ENCODE results near the gene OGFOD2.
"Not testable (repeated sequence)": the region's sequence is repeated elsewhere in the genome, so short reads cannot be mapped to it uniquely, and the experiment has no call there.

Gene OGFOD2

DNA sequence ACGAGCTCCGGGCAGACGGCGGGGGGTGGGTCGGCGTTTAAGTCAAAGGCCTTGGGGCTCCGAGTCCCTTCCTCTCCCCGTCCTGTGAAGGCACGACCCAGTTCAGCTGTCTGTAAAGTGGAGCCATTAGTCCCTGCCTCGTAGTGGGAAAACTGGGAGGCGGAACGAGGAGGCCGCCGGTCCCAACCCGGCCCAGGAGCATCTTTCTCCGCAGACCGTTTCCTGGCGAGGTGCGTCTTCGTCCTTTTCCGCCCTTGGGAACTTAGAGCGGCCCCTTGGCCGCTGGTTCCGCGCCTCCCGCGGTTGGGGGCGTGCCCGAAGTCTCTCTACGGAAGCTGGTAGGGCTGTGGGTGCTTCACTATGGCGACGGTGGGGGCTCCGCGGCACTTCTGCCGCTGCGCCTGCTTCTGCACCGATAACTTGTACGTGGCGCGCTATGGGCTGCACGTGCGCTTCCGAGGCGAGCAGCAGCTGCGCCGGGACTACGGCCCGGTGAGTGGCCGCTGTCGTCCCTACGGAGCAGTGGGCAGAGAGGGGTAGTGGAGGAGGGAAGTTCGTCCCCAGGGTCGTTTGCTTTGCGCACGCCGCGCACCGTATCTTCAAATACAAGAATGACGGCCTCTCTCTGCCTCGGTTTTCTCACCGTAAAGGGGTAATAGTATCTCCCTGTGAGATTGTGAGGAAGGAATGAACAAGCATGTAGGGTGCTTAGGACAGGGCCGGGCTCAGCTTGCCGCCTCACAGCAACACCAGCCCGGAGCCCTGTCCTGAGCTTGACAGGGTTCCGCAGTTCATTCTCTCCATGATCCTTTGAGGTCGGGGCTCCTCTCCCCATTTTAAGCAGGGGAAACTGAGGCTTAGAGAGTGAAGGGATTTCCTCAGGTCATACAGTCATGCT is at the start of gene OGFOD2:
TSS of gene OGFOD2 (plus strand) at position 353 of the 898 bp plus-strand sequence. CDS start at position 361, 8 bp downstream.
- peak; percentile 86 to 90 for DNase-seq (ENCODE audit: low read depth in 2 of 2)

DNA sequence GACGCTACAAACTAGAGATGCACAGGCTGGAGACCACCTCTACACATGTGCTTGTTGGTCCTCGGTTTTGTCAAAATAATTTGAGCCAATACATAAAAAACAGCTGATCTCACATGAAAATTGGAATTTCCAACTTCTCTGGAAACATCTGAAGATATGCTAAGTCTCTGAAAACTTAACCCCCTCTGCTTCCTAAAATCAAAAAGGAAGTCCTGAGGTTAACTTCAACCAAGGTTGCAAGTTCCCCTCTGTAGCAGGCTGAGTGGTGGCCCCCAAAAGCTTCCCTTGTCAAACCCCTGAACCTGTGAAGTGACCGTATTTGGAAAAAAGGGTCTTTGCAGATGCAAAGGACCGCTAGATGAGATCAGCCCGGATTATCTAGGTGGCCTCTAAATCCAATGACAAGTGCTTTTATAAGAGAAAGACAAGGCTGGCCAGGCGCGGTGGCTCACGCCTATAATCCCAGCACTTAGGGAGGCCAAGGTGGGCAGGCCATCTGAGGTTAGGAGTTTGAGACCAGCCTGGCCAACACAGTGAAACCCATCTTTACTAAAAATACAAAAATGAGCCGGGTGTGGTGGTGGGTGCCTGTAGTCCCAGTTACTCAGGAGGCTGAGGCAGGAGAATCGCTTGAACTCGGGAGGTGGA is 47.2 kb upstream of the OGFOD2 start:
- no peak for DNase-seq (ENCODE audit: low read depth in 2 of 2)

DNA sequence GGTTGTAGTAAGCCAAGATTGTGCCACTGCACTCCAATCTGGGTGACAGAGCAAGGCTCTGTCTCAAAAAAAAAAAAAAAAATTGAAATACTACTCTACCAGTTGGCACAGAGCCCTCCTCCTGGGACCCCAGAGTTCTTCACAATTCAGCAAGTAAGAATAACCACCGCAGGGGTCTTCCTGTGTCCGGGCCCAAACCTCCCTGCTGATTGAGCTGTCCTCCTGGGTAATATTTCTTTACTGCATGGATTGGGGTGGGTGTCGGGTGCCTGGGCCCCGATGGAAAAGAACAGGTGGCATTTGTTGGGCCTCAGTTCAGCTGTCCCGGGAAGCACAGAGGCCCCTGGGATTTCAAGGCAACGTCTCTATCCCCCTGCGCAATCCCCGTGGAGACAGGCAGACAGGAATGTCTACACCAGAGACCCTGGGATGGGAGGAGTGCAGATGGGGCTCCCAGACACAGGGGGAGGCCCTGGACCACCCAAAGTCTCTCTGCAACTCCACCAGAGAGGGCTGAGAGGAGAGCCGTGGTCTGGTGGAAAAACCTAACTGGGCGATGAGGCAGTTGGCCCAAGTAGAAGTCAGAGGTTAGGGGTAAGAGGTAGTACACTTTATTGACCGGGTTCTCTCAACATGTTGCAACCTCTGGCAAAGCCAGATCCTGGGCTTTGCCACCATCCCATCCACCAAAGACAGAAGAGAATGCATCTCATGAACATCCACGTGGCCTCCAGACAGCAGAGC is 46.5 kb upstream of the OGFOD2 start:
- DNase-seq (ENCODE audit: low read depth in 2 of 2): no peak

DNA sequence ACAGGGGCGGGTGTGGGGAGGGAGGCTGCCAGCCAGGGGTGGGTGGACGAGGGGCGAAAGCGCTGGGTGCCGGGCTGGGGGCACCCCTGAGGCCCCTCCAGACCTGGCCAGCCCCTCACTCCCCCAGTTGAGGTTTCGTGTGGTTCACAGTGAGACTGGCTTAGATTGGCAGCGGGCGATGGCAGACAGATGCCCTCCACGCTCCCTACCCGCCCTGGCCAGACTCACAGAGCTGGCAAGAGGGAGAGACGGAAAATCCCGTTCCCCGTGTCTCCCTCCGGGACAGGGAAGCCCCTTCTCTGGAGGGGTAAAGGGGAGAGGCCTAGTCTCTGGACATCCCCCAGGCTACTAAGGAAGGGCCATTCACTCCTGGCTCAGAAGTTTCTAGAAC is 45.9 kb upstream of the OGFOD2 start:
- no peak for DNase-seq (ENCODE audit: low read depth in 2 of 2)

- DNase-seq (ENCODE audit: low read depth in 2 of 2): no peak
These were observed 45.2 kb upstream of the OGFOD2 start for GRCh38 chr12:122929812-122930211.

- DNase-seq (ENCODE audit: low read depth in 2 of 2): no peak
These were observed 42.8 kb upstream of the OGFOD2 start for GRCh38 chr12:122932207-122932606.

- DNase-seq (ENCODE audit: low read depth in 2 of 2): no peak
These were observed 40.3 kb upstream of the OGFOD2 start for GRCh38 chr12:122934722-122935121.

GRCh38 chr12:122935318-122935717 is 39.7 kb upstream of the OGFOD2 start:
- DNase-seq (ENCODE audit: low read depth in 2 of 2): no peak

DNA sequence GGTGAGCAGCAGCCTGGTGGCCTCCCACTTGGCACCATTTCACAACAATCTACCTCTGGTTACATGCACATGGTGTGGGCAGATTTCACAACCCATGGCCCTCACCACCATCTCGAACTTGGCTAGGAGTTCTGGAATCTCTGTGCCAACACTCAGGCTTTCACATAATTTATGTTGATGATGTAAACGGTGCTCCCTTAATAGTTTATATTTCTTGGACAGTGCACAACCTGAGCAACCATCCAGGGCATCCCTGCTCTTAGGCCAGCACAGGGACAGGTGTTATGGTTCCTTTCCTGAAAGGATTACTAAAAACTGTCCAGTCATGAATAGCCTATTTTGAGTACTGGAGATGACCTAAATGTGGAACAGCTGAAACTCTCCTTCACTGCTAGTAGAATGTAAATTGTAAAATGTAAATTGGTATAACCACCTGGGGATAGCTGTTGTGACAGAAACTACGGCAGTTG is 37.4 kb upstream of the OGFOD2 start:
- DNase-seq (ENCODE audit: low read depth in 2 of 2): no peak

GRCh38 chr12:122939125-122939524 is 35.9 kb upstream of the OGFOD2 start:
- DNase-seq (ENCODE audit: low read depth in 2 of 2): no peak

GRCh38 chr12:122941351-122941750 is 33.7 kb upstream of the OGFOD2 start:
- DNase-seq (ENCODE audit: low read depth in 2 of 2): not testable (repeated sequence)

DNA sequence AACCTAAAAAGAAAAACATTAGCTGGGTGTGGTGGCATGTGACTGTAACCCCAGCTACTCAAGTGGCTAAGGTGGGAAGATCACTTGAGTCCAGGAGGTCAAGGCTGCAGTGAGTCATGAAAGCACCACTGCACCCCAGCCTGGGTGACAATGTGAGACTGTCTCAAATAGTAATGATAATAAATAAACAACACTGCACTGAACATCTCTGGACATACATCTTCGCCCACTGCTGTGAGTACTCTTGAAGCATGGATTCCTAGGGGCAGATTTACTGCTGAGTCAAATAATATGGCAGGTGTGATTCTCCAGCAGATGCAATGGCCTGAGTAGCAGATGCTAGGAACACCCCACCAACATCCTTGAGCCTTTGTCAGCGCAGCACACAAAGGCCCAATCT is 32.4 kb upstream of the OGFOD2 start:
- no peak for DNase-seq (ENCODE audit: low read depth in 2 of 2)

DNA sequence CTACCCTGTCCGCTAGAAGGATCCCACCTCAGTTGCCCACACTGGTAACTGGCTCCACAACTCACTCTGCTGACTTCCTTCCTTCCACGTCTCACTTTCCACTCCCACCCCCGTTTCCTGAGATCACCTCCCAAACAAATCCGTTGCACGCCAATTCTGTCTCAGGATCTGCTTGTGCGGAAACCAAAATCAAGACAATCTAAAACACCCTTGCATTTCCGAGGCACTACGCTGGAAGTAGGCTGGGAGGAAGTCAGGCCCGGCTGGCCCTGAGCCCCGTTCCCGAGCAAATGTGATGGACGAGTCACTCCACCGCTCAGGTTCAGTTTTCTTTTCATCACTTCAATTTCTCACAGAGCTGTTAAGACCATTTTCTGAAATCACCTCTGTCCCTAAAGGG is 31.8 kb upstream of the OGFOD2 start:
- DNase-seq (ENCODE audit: low read depth in 2 of 2): no peak

DNA sequence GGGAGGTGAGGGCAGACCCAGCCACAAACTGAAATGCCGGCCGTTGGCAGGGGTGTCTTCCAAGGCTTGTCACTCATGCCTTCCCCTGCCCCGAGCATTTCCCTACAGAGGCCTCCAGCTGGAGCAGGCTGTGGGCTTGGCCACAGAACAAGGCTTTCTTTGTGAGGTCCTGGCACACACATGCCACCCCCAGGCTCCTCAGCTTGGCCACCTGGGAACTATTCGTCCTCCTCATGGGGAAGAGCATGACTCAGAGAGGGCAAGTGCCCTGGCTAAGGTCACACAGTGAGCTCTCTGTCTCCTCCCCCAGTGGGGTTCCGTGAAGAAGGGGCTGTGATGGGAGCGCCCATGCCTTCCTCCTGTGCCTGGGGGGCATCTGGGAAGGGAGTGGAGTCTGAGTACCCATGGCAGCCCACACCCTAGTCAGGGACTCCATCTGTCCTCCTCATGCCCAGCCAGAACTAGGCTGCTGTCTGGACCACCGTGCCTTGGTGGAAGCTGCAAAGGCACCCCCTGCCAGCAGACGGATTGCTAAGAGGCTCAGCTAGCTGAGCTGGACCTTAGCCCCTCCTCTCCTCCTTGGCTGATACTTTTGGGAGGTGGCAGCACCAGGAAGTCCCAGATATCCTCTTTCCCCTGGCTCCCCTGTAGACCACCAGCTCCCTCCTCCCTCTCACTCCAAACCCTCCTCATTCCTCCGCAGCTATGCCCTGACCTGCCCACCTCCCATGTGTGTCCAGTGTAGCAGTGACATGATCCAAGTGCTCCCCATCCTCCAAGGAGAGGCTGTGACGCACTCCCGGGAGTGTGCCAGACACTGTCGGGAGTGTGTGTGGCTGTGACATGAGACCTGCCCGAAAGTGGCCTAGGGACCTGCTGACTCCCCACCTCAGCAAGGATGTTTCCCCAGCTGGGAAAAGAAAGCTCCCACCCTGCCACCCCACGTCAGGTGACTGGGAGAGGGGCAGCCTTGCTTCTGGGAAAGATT is 30.1 kb upstream of the OGFOD2 start:
- DNase-seq (ENCODE audit: low read depth in 2 of 2): no peak

- DNase-seq (ENCODE audit: low read depth in 2 of 2): peak; percentile 68 to 82
These were observed 28.2 kb upstream of the OGFOD2 start for GRCh38 chr12:122946690-122947341.

GRCh38 chr12:122947352-122947792 is 27.7 kb upstream of the OGFOD2 start:
- DNase-seq (ENCODE audit: low read depth in 2 of 2): no peak

DNA sequence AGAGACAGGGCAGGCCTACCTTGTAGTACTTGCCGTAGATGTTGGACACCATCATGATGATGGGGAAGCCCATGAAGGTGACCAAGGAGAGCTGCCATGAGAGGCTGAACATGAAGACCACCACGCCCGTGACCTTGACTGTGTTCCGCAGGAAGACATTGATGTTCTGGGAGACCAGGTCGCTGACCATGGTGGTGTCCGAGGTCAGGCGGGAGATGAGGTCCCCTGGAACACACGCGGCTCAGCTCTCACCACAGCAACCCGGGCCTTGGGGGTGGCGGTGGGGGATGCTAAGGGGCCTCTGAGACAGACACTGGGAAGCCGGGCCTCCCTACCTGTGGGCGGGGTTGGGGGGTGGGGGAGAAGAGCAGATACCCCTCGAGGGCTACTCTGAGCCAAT is 26.4 kb upstream of the OGFOD2 start:
- DNase-seq (ENCODE audit: low read depth in 2 of 2): no peak

DNA sequence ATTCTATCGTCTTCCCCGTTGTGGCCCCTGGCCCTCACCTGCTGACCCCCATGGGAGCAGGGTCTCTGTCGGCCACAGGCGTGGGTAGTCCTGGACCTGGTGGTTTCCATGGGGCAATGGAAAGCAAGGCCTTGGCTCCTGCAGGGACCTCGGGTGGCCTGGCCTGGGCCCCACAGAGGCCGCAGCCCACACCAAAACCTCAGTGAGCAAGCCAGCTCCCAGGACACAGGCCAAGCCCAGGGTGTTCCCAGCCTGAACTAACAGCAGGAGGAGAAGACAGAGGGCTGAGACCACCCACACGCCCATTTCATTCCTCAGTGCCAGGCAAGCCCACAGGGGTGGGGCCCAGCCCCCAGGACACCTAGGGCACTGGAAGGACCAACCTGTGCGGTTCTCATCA is 25.6 kb upstream of the OGFOD2 start:
- no peak for DNase-seq (ENCODE audit: low read depth in 2 of 2)

- DNase-seq (ENCODE audit: low read depth in 2 of 2): no peak
These were observed 25.0 kb upstream of the OGFOD2 start for GRCh38 chr12:122949816-122950675.

GRCh38 chr12:122951406-122951805 is 23.6 kb upstream of the OGFOD2 start:
- no peak for DNase-seq (ENCODE audit: low read depth in 2 of 2)

Measured in stimulated activated CD4-positive, alpha-beta T cell treated with anti-CD3 and anti-CD28 coated beads, Interleukin-12 subunit alpha, Interleukin-12 subunit beta, amount 100 ng/mL, for 24 hours (primary cell).